Cardiac muscle cell (in vitro differentiated cells and primary cell): Measurements from ENCODE around the gene PARP1. TPM values are rescaled to one million over a fixed set of nuclear protein-coding genes. Genes with fewer than 3 reads are reported as not detected.
A peak's percentile ranks its signal among the peaks of the same experiment; 100 is the strongest.

Experiments
- DNase-seq, 2 donors: peaks; one replicate each; pipeline versions ENCODE4 v3.0.0 to v3.0.0-alpha.2; 2010 to 2017; ENCODE audit warnings: low read depth in 1 of 2, low spot score in 1 of 2
- H3K27ac ChIP-seq: fragments of 200-600 bp; sonication (generic); 2 replicates; pipeline ENCODE4 v1.5.1; 2016
- H3K27me3 ChIP-seq: fragments of 200-600 bp; sonication (generic); 2 replicates; pipeline ENCODE4 v1.6.0; 2016; ENCODE audit warnings: control low read depth
- H3K36me3 ChIP-seq: fragments of 200-600 bp; sonication (generic); 2 replicates; pipeline ENCODE4 v1.5.1; 2016; ENCODE audit warnings: control low read depth
- H3K4me1 ChIP-seq: fragments of 200-600 bp; sonication (generic); 2 replicates; pipeline ENCODE4 v1.8.1; 2017; ENCODE audit warnings: low read depth, mild to moderate bottlenecking, mixed run types
- H3K4me3 ChIP-seq: fragments of 200-600 bp; sonication (generic); 2 replicates; pipeline ENCODE4 v1.5.1; 2016; ENCODE audit warnings: mild to moderate bottlenecking
- H3K9me3 ChIP-seq: fragments of 200-600 bp; sonication (generic); 2 replicates; pipeline ENCODE4 v1.5.1; 2017; ENCODE audit warnings: low read depth, mild to moderate bottlenecking, control low read depth
- polyA plus RNA-seq: library from polyadenylated mRNA; unstranded; fragments of >200 nt; fragmentation: Nextera tagmentation; extraction: Ambion mirVana; gene quantifications from 2 replicates; pipeline ENCODE4 v1.2.1, GENCODE V29; 2016
- total RNA-seq: library from RNA; depleted of rRNA; stranded (reverse); fragments of >200 nt; gene quantifications from 2 replicates; pipeline ENCODE4 v1.2.3, GENCODE V29; 2016
- TF ChIP-seq, protein P1 (sequence below): IDR thresholded peaks from 2 replicates; pipeline ENCODE4 v1.5.1; 2012; ENCODE audit warnings: low read depth, mild to moderate bottlenecking, low read length

PARP1 gene
- total and polyA plus RNA-seq, 2 experiments from 2014 or later, result 192 to 373 TPM

- H3K4me1 ChIP-seq, result peaks cover 30% of the 10 kb centered on the region
- no peak overlapping the region for H3K4me3 ChIP-seq
- peak overlapping the region; percentile 37 for H3K27ac ChIP-seq
- no peaks in the 10 kb centered on the region for H3K27me3 ChIP-seq
- TF ChIP-seq, protein P1, sequence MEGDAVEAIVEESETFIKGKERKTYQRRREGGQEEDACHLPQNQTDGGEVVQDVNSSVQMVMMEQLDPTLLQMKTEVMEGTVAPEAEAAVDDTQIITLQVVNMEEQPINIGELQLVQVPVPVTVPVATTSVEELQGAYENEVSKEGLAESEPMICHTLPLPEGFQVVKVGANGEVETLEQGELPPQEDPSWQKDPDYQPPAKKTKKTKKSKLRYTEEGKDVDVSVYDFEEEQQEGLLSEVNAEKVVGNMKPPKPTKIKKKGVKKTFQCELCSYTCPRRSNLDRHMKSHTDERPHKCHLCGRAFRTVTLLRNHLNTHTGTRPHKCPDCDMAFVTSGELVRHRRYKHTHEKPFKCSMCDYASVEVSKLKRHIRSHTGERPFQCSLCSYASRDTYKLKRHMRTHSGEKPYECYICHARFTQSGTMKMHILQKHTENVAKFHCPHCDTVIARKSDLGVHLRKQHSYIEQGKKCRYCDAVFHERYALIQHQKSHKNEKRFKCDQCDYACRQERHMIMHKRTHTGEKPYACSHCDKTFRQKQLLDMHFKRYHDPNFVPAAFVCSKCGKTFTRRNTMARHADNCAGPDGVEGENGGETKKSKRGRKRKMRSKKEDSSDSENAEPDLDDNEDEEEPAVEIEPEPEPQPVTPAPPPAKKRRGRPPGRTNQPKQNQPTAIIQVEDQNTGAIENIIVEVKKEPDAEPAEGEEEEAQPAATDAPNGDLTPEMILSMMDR, result no peak
- no peak for DNase-seq
- H3K9me3 ChIP-seq, result no peaks in the 10 kb centered on the region
- H3K36me3 ChIP-seq, result peaks cover 62% of the 10 kb centered on the region
Measured at GRCh38 chr1:226362361-226362760, 45.5 kb downstream of the PARP1 start.

DNA sequence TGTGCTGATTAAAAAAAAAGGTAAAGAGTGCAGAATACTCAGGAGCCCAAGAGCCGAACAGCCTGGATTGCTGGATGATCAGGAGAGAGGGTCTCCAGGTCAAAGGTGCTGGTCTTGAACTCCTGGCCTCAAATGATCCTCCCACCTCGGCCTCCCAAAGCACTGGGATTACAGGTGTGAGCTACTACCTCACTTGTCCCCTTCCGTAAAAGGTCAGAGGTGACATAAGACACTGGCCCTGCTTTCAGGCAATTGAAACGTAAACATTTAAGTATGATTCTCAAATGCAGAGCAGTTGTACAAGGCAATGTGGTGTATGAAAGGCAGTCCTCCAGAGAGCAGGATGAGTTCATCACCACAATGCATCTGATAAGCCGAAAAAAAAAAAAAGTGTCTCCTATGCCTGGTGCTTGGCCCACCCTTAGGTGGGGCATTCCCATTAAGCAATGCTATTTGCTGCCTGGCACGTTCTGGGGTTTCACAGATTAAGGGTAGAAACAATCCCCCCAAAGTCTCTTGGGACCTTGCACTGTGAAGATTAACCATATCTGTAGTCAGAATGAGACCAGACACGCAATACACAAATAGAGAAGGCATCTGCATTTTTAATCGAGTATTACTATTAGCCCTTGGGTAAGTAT is 47.7 kb downstream of the PARP1 start:
- Histone ChIP-seq H3K36me3 (peaks cover 43% of the 10 kb centered on the region), H3K4me3 (no peak overlapping the region)

DNA sequence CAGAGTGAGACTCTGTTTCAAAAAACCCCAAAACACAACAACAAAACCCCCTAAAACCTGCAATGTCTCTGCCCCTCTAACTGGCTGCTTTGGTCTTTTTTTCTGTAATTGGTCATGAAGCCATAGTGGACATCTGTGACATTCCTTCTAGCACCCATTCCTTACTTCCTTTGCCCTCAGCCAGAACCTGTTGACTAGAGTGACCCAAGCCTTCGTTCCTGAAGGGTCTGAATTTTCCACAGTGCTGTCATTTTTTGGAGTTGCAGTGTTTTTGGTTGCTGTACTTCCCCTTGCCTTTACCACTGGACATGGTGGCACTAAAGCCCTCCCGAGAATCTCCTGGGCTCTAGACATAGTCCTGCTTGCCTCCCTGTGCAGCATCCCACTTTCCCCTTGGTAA is 50.5 kb downstream of the PARP1 start:
- TF ChIP-seq, protein P1, result no peak
- Histone ChIP-seq H3K36me3 (peaks cover 26% of the 10 kb centered on the region), H3K4me3 (no peak overlapping the region), H3K4me1 (peaks cover 46% of the 10 kb centered on the region), H3K27me3 (no peaks in the 10 kb centered on the region), H3K27ac (peak overlapping the region; percentile 87), H3K9me3 (no peaks in the 10 kb centered on the region)
- DNase-seq, result no peak

More for the DNA sequence above, 47.7 kb downstream of the PARP1 start:
- TF ChIP-seq, protein P1, result no peak
- DNase-seq, result no peak
- Histone ChIP-seq H3K9me3 (no peaks in the 10 kb centered on the region), H3K27ac (no peak overlapping the region), H3K4me1 (peaks cover 45% of the 10 kb centered on the region), H3K27me3 (no peaks in the 10 kb centered on the region)

GRCh38 chr1:226355669-226356551 is 52.0 kb downstream of the PARP1 start:
- H3K27ac ChIP-seq, result peak overlapping the region; percentile 87
- no peaks in the 10 kb centered on the region for H3K9me3 ChIP-seq
- peaks cover 53% of the 10 kb centered on the region for H3K4me1 ChIP-seq
- H3K27me3 ChIP-seq, result no peaks in the 10 kb centered on the region
- DNase-seq, result peak in 1 of 2 donors; percentile 91
- H3K36me3 ChIP-seq, result peaks cover 12% of the 10 kb centered on the region
- TF ChIP-seq, protein P1, result no peak
- no peak overlapping the region for H3K4me3 ChIP-seq

- H3K27me3 ChIP-seq, result no peaks in the 10 kb centered on the region
- peaks cover 60% of the 10 kb centered on the region for H3K4me1 ChIP-seq
- no peaks in the 10 kb centered on the region for H3K9me3 ChIP-seq
- TF ChIP-seq, protein P1, result no peak
- H3K36me3 ChIP-seq, result peaks cover 6% of the 10 kb centered on the region
- H3K27ac ChIP-seq, result peak overlapping the region; percentile 87
- no peak for DNase-seq
- H3K4me3 ChIP-seq, result no peak overlapping the region
Measured at GRCh38 chr1:226355016-226355415, 52.9 kb downstream of the PARP1 start.
